Activated T-helper 1 cell treated with anti-CD3 and anti-CD28 coated beads, Interleukin-12 subunit alpha, Interleukin-12 subunit beta, Interleukin-2, Interleukin-4 antibody, amounts not matched to agents 30 ng/mL and 10 ng/mL and 1 ng/mL, durations not matched to agents 14 hours and 24 hours and 36 hours (primary cell): ENCODE measurements around the gene IFITM2. TPM values are rescaled to one million over a fixed set of nuclear protein-coding genes. Genes with fewer than 3 reads are reported as not detected.
"Not testable (repeated sequence)": the region's sequence is repeated elsewhere in the genome, so short reads cannot be mapped to it uniquely, and the experiment has no call there.

ENCODE experiments used
- DNase-seq: peaks from one replicate; pipeline ENCODE4 v3.0.0; 2021; ENCODE audit warnings: low spot score
- H3K27ac Mint-ChIP-seq: one replicate; pipeline ENCODE4 v1.8.0; 2021; ENCODE audit warnings: mild to moderate bottlenecking, mixed read lengths
- H3K27me3 Mint-ChIP-seq: one replicate; pipeline ENCODE4 v1.8.0; 2022; ENCODE audit warnings: mild to moderate bottlenecking, moderate library complexity, mixed read lengths; ENCODE audit not compliant: insufficient read depth
- H3K36me3 Mint-ChIP-seq: one replicate; pipeline ENCODE4 v1.8.0; 2021; ENCODE audit warnings: low read depth, mixed read lengths
- H3K4me1 Mint-ChIP-seq: one replicate; pipeline ENCODE4 v1.8.0; 2021; ENCODE audit warnings: low read depth, mixed read lengths
- H3K4me3 Mint-ChIP-seq: one replicate; pipeline ENCODE4 v1.8.0; 2021; ENCODE audit warnings: mild to moderate bottlenecking, moderate library complexity, mixed read lengths
- H3K9me3 Mint-ChIP-seq: one replicate; pipeline ENCODE4 v1.8.0; 2021; ENCODE audit warnings: mixed read lengths
- intact Hi-C: fragments of 100-400 bp; cut with micrococcal nuclease; formaldehyde crosslinking; loops from one replicate; pipeline ENCODE4 v1.15.1; 2024
- total RNA-seq: library from RNA; stranded (reverse); gene quantifications from 2 replicates; pipeline ENCODE4 v1.2.3, GENCODE V29; 2022

Gene IFITM2
- total RNA-seq, 1 donor from 2014 or later, result 521 TPM

GRCh38 chr11:312092-312816, 4.6 kb downstream of the IFITM2 start:
- intact Hi-C loops, result loop anchor here (1.0 to 5.0 kb wide), 4 partner anchors 43 to 105 kb away; partner anchors contain the start of genes PSMD13 and SIRT3
- H3K36me3 Mint-ChIP-seq, result peaks cover 22% of the 10 kb centered on the region
- peak overlapping the region; percentile 93 for H3K4me3 Mint-ChIP-seq
- H3K27ac Mint-ChIP-seq, result peak overlapping the region; percentile 98
- no peaks in the 10 kb centered on the region for H3K27me3 Mint-ChIP-seq
- H3K9me3 Mint-ChIP-seq, result no peaks in the 10 kb centered on the region
- no peak for DNase-seq
- H3K4me1 Mint-ChIP-seq, result peaks cover 46% of the 10 kb centered on the region

- H3K27ac Mint-ChIP-seq, result peak overlapping the region; percentile 96
- intact Hi-C loops, result loop anchor here (2.0 to 5.0 kb wide), 3 partner anchors 41 to 104 kb away; partner anchors contain the start of genes PSMD13 and SIRT3
- no peaks in the 10 kb centered on the region for H3K9me3 Mint-ChIP-seq
- peak overlapping the region; percentile 93 for H3K4me3 Mint-ChIP-seq
- DNase-seq, result no peak
- no peaks in the 10 kb centered on the region for H3K27me3 Mint-ChIP-seq
- H3K36me3 Mint-ChIP-seq, result peaks cover 27% of the 10 kb centered on the region
- H3K4me1 Mint-ChIP-seq, result peaks cover 45% of the 10 kb centered on the region
These were observed 5.7 kb downstream of the IFITM2 start for GRCh38 chr11:313304-313786.

- peak; percentile 64 for DNase-seq
- Mint-ChIP-seq H3K36me3 (peaks cover 27% of the 10 kb centered on the region), H3K9me3 (no peaks in the 10 kb centered on the region), H3K27me3 (no peaks in the 10 kb centered on the region), H3K4me3 (peak within 1 kb of the TSS; percentile 93), H3K4me1 (peaks cover 44% of the 10 kb centered on the region), H3K27ac (peak within 1 kb of the TSS; percentile 96)
- intact Hi-C loops, result loop anchor here (2.0 to 5.0 kb wide), 3 partner anchors 41 to 103 kb away; partner anchors contain the start of genes PSMD13 and SIRT3
These were observed 6.4 kb downstream of the IFITM2 start, which contains the start of gene IFITM1 for GRCh38 chr11:313787-314553. Gene IFITM1, plus strand, starts transcription at chr11:314040. Its CDS starts 131 bp downstream, at chr11:314171.

- Mint-ChIP-seq H3K4me1 (peaks cover 39% of the 10 kb centered on the region), H3K4me3 (peak overlapping the region; percentile 93), H3K36me3 (peaks cover 22% of the 10 kb centered on the region), H3K27ac (peak overlapping the region; percentile 96)
- DNase-seq, H3K9me3 Mint-ChIP-seq, H3K27me3 Mint-ChIP-seq: not testable (repeated sequence)
- intact Hi-C loops, result loop anchor here (5.0 kb wide), 1 partner anchor 103 kb away; no protein-coding TSS in a partner anchor
These were observed 6.9 kb downstream of the IFITM2 start for GRCh38 chr11:314554-314875.

GRCh38 chr11:315051-315481, 7.5 kb downstream of the IFITM2 start:
- Mint-ChIP-seq H3K9me3 (no peaks in the 10 kb centered on the region), H3K36me3 (peaks cover 20% of the 10 kb centered on the region), H3K27ac (peak overlapping the region; percentile 96), H3K27me3 (no peaks in the 10 kb centered on the region), H3K4me1 (peaks cover 41% of the 10 kb centered on the region), H3K4me3 (peak overlapping the region; percentile 93)
- no peak for DNase-seq
- intact Hi-C loops, result no loop called here

- no peak for DNase-seq
- H3K27me3 Mint-ChIP-seq, result no peaks in the 10 kb centered on the region
- intact Hi-C loops, result no loop called here
- no peaks in the 10 kb centered on the region for H3K9me3 Mint-ChIP-seq
- H3K4me3 Mint-ChIP-seq, result peak overlapping the region; percentile 93
- H3K4me1 Mint-ChIP-seq, result peaks cover 46% of the 10 kb centered on the region
- H3K36me3 Mint-ChIP-seq, result peaks cover 24% of the 10 kb centered on the region
- peak overlapping the region; percentile 96 for H3K27ac Mint-ChIP-seq
These were observed 7.9 kb downstream of the IFITM2 start for GRCh38 chr11:315516-315994.

- Mint-ChIP-seq H3K27ac (peak overlapping the region; percentile 92), H3K4me3 (peak overlapping the region; percentile 86), H3K27me3 (no peaks in the 10 kb centered on the region), H3K4me1 (peaks cover 48% of the 10 kb centered on the region), H3K9me3 (no peaks in the 10 kb centered on the region), H3K36me3 (peaks cover 24% of the 10 kb centered on the region)
- intact Hi-C loops, result no loop called here
- peak; percentile 50 for DNase-seq
These were observed 8.6 kb downstream of the IFITM2 start for GRCh38 chr11:316031-316701.

- Mint-ChIP-seq H3K27ac (peak overlapping the region; percentile 92), H3K9me3 (no peaks in the 10 kb centered on the region), H3K4me3 (peak overlapping the region; percentile 86), H3K27me3 (no peaks in the 10 kb centered on the region), H3K36me3 (peaks cover 24% of the 10 kb centered on the region), H3K4me1 (peaks cover 43% of the 10 kb centered on the region)
- DNase-seq, result no peak
- intact Hi-C loops, result no loop called here
These were observed 9.3 kb downstream of the IFITM2 start for GRCh38 chr11:316891-317301.

- Mint-ChIP-seq H3K4me1 (peaks cover 36% of the 10 kb centered on the region), H3K4me3 (peak overlapping the region; percentile 86), H3K36me3 (peaks cover 24% of the 10 kb centered on the region), H3K27ac (peak overlapping the region; percentile 92)
- H3K27me3 Mint-ChIP-seq, DNase-seq, H3K9me3 Mint-ChIP-seq, intact Hi-C loops: not testable (repeated sequence)
These were observed 10.2 kb downstream of the IFITM2 start for GRCh38 chr11:317668-318404.

GRCh38 chr11:318405-319120, 10.9 kb downstream of the IFITM2 start:
- H3K27ac Mint-ChIP-seq, H3K9me3 Mint-ChIP-seq, H3K4me3 Mint-ChIP-seq, intact Hi-C loops, DNase-seq, H3K27me3 Mint-ChIP-seq: not testable (repeated sequence)
- Mint-ChIP-seq H3K4me1 (peaks cover 28% of the 10 kb centered on the region), H3K36me3 (peaks cover 24% of the 10 kb centered on the region)

GRCh38 chr11:319121-319887, 11.7 kb downstream of the IFITM2 start:
- H3K9me3 Mint-ChIP-seq, H3K27me3 Mint-ChIP-seq, DNase-seq, intact Hi-C loops: not testable (repeated sequence)
- H3K4me3 Mint-ChIP-seq, result peak overlapping the region; percentile 75
- peaks cover 28% of the 10 kb centered on the region for H3K4me1 Mint-ChIP-seq
- peaks cover 24% of the 10 kb centered on the region for H3K36me3 Mint-ChIP-seq
- peak overlapping the region; percentile 86 for H3K27ac Mint-ChIP-seq
